HepG2 (cell line): ENCODE measurements around the gene PRUNE1. TPM values are rescaled to one million over a fixed set of nuclear protein-coding genes. Genes with fewer than 3 reads are reported as not detected.
A peak's percentile ranks its signal among the peaks of the same experiment; 100 is the strongest.

ENCODE experiments used
- ASH2L ChIP-seq: fragments of 300-600, 200-600 bp; sonication (generic); IDR thresholded peaks from 2 replicates; pipeline ENCODE4 v1.7.0; 2017; ENCODE audit warnings: low read depth, mild to moderate bottlenecking, moderate library complexity, mixed read lengths, low read length; ENCODE audit not compliant: insufficient read length
- CENPX ChIP-seq: sonication (generic); formaldehyde crosslinking; IDR thresholded peaks from 2 replicates; pipeline ENCODE4 v1.9.0; 2021; ENCODE audit warnings: mild to moderate bottlenecking, missing genetic modification reagents, moderate library complexity
- MTA1 ChIP-seq: sonication (generic); formaldehyde crosslinking; IDR thresholded peaks from 2 replicates; pipeline ENCODE4 v1.4.0; 2020; ENCODE audit warnings: missing genetic modification reagents, mild to moderate bottlenecking, borderline replicate concordance
- NR1H2 ChIP-seq: sonication (generic); formaldehyde crosslinking; IDR thresholded peaks from 2 replicates; pipeline ENCODE4 v1.8.1; 2022; ENCODE audit warnings: low read depth, missing genetic modification reagents, borderline replicate concordance
- RFX3 ChIP-seq: IDR thresholded peaks from 2 replicates; pipeline ENCODE4 v1.6.1; 2016; ENCODE audit warnings: missing biosample characterization, missing genetic modification reagents
- SNRNP70 ChIP-seq: fragments of 200-400 bp; formaldehyde crosslinking; IDR thresholded peaks from 2 replicates; pipeline ENCODE4 v1.6.1; 2017; ENCODE audit warnings: mild to moderate bottlenecking, low read depth, low read length, moderate library complexity
- ZBTB38 ChIP-seq: sonication (generic); formaldehyde crosslinking; IDR thresholded peaks from 2 replicates; pipeline ENCODE4 v1.5.1; 2020; ENCODE audit warnings: mild to moderate bottlenecking, missing genetic modification reagents
- ZNF256 ChIP-seq: sonication (generic); formaldehyde crosslinking; conservative IDR thresholded peaks from 2 replicates; pipeline ENCODE4 v1.4.0; 2020; ENCODE audit warnings: missing genetic modification reagents
- ZNF484 ChIP-seq: sonication (generic); formaldehyde crosslinking; IDR thresholded peaks from 2 replicates; pipeline ENCODE4 v1.5.1; 2020; ENCODE audit warnings: mild to moderate bottlenecking, low read depth, missing genetic modification reagents, borderline replicate concordance
- ZNF501 ChIP-seq: sonication (generic); formaldehyde crosslinking; IDR thresholded peaks from 2 replicates; pipeline ENCODE4 v1.5.1; 2020; ENCODE audit warnings: mild to moderate bottlenecking, moderate library complexity, missing genetic modification reagents
- ZNF629 ChIP-seq: sonication (generic); formaldehyde crosslinking; conservative IDR thresholded peaks from 2 replicates; pipeline ENCODE4 v1.5.0; 2020; ENCODE audit warnings: missing genetic modification reagents
- ZNF644 ChIP-seq: IDR thresholded peaks from 2 replicates; pipeline ENCODE4 v1.6.1; 2016; ENCODE audit warnings: low read depth
- ZNF777 ChIP-seq: sonication (generic); formaldehyde crosslinking; IDR thresholded peaks from 2 replicates; pipeline ENCODE4 v1.4.0; 2020; ENCODE audit warnings: missing genetic modification reagents
- ZSCAN20 ChIP-seq: sonication (generic); formaldehyde crosslinking; IDR thresholded peaks from 2 replicates; pipeline ENCODE4 v1.4.0; 2020; ENCODE audit warnings: missing genetic modification reagents, mild to moderate bottlenecking, borderline replicate concordance
- polyA plus RNA-seq, 8 experiments: library from polyadenylated mRNA; depleted of rRNA in 3 of 8; stranded (reverse) in 7 of 8; unstranded in 1 of 8; fragments of >200 nt; fragmentation: Illumina TruSeq in 4 of 8; extraction: Trizol in 4 of 8; gene quantifications; 2 replicates each; pipeline versions ENCODE4 v1.2.1 to v1.2.3, GENCODE V29; 2011 to 2016; ENCODE audit warnings: low read depth in 4 of 8, missing spikeins in 1 of 8, mixed read lengths in 1 of 8; ENCODE audit not compliant: insufficient read depth in 1 of 8
- total RNA-seq, 5 experiments: library from RNA; depleted of rRNA; stranded (reverse); fragments of >200 nt; fragmentation: Illumina TruSeq; extraction: Trizol; gene quantifications; 2 replicates each; pipeline ENCODE4 v1.2.3, GENCODE V29; 2016; ENCODE audit warnings: low read depth in 1 of 5
- TF ChIP-seq, protein P1 (sequence below): sonication (generic); formaldehyde crosslinking; conservative IDR thresholded peaks from 2 replicates; pipeline ENCODE4 v1.5.0; 2020; ENCODE audit warnings: missing genetic modification reagents
- TF ChIP-seq, protein P2 (sequence below): IDR thresholded peaks from 2 replicates; pipeline ENCODE4 v1.6.1; 2016; ENCODE audit warnings: low read depth, missing genetic modification reagents, missing compliant biosample characterization
- TF ChIP-seq, protein P3 (sequence below): sonication (generic); formaldehyde crosslinking; IDR thresholded peaks from 2 replicates; pipeline ENCODE4 v1.4.0; 2020; ENCODE audit warnings: missing genetic modification reagents, borderline replicate concordance

PRUNE1 gene
- total and polyA plus RNA-seq, 2 of the 13 experiments (the other 11 are each of a cell fraction or from before 2014, with no cell fraction given), result 19.0 to 31.9 TPM

DNA sequence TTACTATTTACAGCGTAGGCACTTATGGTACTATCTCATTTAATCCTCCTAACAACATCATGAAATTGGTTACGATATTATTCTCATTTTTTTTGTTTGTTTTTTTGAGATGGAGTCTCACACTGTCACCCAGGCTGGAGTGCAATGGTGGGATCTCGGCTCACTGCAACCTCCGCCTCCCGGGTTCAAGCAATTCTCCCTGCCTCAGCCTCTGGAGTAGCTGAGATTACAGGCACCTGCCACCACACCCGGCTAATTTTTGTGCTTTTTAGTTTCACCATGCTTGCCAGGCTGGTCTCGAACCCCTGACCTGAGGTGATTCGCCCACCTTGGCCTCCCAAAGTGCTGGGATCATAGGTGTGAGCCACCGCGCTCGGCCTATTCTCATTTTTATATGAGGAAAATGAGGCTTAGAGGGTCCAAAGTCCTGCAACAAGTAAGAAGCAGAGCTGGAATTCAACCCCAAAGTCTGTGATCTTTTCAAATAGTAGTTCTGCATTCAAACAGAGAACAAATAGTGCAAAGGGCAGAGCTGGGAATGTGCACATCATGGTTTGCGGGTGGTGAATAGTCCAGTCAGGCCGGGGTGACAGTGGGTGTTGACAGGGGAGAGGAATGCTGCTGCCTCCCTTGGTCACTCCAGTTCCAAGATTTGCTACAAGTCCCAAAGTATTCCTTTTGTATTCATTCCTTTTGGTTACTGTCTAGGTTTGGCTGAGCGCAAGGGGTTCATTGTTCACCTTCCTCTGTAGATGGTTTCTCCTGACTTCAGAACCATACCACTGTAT lies 4.6 kb downstream of the PRUNE1 start (continued):
- TF ChIP-seq, protein P1, sequence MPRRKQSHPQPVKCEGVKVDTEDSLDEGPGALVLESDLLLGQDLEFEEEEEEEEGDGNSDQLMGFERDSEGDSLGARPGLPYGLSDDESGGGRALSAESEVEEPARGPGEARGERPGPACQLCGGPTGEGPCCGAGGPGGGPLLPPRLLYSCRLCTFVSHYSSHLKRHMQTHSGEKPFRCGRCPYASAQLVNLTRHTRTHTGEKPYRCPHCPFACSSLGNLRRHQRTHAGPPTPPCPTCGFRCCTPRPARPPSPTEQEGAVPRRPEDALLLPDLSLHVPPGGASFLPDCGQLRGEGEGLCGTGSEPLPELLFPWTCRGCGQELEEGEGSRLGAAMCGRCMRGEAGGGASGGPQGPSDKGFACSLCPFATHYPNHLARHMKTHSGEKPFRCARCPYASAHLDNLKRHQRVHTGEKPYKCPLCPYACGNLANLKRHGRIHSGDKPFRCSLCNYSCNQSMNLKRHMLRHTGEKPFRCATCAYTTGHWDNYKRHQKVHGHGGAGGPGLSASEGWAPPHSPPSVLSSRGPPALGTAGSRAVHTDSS (CRISPR knock-in tag), result no peak
- TF ChIP-seq NR1H2 (CRISPR knock-in tag) (no peak), ZNF644 (CRISPR knock-in tag) (peak; percentile 46; the same call in 1 of the 2 replicates), MTA1 (CRISPR knock-in tag) (peak; percentile 62; the same call in 1 of the 2 replicates), ZNF501 (CRISPR knock-in tag) (no peak), CENPX (CRISPR knock-in tag) (no peak), ZBTB38 (peak; percentile 26; the same call in 1 of the 2 replicates), ZNF629 (CRISPR knock-in tag) (peak; percentile 56; the same call in 1 of the 2 replicates), ZSCAN20 (0 out of 2 replicates have a peak, but pooled peaks have one; percentile 12), ZNF777 (CRISPR knock-in tag) (no peak), SNRNP70 (no peak), ZNF256 (CRISPR knock-in tag) (no peak), RFX3 (no peak), ZNF484 (CRISPR knock-in tag) (no peak), ASH2L (peak; percentile 86)
- TF ChIP-seq, protein P2, sequence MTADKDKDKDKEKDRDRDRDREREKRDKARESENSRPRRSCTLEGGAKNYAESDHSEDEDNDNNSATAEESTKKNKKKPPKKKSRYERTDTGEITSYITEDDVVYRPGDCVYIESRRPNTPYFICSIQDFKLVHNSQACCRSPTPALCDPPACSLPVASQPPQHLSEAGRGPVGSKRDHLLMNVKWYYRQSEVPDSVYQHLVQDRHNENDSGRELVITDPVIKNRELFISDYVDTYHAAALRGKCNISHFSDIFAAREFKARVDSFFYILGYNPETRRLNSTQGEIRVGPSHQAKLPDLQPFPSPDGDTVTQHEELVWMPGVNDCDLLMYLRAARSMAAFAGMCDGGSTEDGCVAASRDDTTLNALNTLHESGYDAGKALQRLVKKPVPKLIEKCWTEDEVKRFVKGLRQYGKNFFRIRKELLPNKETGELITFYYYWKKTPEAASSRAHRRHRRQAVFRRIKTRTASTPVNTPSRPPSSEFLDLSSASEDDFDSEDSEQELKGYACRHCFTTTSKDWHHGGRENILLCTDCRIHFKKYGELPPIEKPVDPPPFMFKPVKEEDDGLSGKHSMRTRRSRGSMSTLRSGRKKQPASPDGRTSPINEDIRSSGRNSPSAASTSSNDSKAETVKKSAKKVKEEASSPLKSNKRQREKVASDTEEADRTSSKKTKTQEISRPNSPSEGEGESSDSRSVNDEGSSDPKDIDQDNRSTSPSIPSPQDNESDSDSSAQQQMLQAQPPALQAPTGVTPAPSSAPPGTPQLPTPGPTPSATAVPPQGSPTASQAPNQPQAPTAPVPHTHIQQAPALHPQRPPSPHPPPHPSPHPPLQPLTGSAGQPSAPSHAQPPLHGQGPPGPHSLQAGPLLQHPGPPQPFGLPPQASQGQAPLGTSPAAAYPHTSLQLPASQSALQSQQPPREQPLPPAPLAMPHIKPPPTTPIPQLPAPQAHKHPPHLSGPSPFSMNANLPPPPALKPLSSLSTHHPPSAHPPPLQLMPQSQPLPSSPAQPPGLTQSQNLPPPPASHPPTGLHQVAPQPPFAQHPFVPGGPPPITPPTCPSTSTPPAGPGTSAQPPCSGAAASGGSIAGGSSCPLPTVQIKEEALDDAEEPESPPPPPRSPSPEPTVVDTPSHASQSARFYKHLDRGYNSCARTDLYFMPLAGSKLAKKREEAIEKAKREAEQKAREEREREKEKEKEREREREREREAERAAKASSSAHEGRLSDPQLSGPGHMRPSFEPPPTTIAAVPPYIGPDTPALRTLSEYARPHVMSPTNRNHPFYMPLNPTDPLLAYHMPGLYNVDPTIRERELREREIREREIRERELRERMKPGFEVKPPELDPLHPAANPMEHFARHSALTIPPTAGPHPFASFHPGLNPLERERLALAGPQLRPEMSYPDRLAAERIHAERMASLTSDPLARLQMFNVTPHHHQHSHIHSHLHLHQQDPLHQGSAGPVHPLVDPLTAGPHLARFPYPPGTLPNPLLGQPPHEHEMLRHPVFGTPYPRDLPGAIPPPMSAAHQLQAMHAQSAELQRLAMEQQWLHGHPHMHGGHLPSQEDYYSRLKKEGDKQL (CRISPR knock-in tag), result no peak; the same call in 1 of the 2 replicates
- TF ChIP-seq, protein P3, sequence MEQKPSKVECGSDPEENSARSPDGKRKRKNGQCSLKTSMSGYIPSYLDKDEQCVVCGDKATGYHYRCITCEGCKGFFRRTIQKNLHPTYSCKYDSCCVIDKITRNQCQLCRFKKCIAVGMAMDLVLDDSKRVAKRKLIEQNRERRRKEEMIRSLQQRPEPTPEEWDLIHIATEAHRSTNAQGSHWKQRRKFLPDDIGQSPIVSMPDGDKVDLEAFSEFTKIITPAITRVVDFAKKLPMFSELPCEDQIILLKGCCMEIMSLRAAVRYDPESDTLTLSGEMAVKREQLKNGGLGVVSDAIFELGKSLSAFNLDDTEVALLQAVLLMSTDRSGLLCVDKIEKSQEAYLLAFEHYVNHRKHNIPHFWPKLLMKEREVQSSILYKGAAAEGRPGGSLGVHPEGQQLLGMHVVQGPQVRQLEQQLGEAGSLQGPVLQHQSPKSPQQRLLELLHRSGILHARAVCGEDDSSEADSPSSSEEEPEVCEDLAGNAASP (CRISPR knock-in tag), result peak; percentile 58; the same call in 1 of the 2 replicates
